Hindlimb muscle (tissue), 1 donor: Measurements from ENCODE around the gene GADD45G. TPM values are rescaled to one million over a fixed set of nuclear protein-coding genes. Genes with fewer than 3 reads are reported as not detected.
A peak's percentile ranks its signal among the peaks of the same experiment; 100 is the strongest.

Experiments
- DNase-seq: peaks from one replicate; pipeline ENCODE4 v3.0.0-alpha.2; 2013
- polyA plus RNA-seq: library from polyadenylated mRNA; unstranded; fragments of 120-200 nt; gene quantifications from one replicate; pipeline ENCODE4 v1.2.1, GENCODE V29; 2013; ENCODE audit not compliant: insufficient read length

GADD45G gene, protein sequence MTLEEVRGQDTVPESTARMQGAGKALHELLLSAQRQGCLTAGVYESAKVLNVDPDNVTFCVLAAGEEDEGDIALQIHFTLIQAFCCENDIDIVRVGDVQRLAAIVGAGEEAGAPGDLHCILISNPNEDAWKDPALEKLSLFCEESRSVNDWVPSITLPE
- polyA plus RNA-seq = 14.3 TPM

DNA sequence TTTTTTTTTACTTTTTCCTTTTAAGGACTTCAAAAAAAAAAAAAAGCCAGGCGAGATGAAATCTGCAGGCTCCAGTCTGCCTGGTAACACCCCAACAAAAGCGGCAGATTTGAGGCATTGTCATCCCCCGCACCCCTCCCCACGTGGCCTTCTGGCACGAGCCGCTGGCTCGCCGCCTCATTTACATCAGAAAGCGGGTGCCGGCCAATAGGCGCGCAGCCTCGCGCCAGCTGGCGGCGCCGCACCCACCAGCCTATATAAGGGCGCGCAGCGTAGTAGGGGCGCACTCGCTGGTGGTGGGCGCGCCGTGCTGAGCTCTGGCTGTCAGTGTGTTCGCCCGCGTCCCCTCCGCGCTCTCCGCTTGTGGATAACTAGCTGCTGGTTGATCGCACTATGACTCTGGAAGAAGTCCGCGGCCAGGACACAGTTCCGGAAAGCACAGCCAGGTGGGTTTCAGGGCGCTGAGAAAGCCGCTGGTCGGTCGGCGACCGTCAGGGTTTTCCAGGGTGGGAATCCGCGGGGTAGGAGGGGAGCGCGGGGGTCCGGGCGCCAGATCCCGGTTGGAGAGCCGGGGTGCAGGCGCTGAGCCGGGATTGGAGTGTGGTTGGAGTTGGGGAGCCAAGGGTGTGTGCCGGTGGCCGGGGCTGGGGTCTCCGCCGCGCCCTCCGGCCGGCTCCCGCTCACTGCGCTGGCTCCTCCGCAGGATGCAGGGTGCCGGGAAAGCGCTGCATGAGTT lies at the start of gene GADD45G:
Gene GADD45G (plus strand): TSS at position 284 of the 736 bp plus-strand sequence. CDS start 110 bp downstream, at position 394.
- peak; percentile 84 for DNase-seq

DNA sequence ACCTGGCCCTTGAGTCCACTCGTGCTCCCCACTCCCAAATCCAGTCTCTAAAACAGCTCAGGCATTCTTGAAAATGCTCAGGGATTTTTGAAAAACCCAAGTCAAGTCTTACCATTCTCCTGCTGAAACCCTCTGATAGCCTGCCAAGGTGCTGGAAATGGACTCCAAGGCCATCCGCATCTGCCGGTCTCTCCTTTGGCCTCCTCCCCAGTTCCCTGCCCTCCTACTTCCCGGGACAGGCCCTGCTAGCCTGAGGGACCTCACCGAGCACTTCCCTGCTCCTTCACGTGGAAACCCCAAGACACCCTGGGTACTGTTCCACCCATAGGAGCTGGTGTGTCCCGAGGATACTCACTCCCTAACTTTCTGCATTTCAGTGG lies 49.8 kb upstream of the GADD45G start:
- DNase-seq = no peak

DNA sequence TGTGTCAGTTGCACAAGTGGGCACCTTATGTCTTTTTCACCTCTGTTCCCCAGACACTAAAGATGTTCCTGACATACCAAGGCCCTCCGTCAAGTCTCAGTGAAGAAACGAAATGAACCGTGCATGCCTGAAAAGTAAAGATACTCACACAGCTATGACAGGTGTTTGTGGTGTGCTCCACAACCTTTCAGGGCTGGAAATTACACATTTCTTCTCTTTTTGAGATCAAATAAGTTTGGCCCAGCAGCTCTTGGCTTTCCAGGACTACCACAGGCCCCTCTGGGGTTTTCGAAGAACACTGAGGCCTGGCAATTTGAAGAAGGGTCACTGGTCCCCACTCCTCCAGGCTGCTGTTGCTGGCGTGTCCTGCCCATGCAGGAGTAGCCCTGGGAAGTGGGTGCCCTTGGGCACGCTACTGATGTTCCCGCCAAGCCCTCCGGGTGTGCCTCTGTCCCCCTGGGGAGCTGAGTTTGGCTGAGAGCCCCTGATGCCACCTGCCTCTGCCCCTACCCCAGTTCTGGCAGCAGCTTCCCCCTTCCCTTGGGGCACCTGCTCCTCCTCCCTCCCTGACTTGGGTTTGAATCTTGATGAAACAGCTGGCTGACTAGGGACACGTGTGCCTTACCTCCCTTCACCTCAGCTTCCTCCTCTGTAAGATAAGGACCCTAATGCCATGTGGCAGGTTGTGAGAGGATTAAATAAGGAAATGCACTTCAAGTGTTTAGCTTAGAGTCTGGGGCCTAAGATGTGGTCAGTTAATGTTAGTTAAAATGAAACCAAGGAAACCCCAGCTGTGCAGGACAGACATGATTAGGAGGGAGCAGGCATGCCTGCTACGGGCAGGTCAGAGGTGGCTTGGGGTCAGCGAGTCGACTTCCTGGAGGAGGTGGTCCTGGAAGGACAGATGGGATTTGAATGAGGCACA lies 49.1 kb upstream of the GADD45G start:
- DNase-seq = no peak

DNA sequence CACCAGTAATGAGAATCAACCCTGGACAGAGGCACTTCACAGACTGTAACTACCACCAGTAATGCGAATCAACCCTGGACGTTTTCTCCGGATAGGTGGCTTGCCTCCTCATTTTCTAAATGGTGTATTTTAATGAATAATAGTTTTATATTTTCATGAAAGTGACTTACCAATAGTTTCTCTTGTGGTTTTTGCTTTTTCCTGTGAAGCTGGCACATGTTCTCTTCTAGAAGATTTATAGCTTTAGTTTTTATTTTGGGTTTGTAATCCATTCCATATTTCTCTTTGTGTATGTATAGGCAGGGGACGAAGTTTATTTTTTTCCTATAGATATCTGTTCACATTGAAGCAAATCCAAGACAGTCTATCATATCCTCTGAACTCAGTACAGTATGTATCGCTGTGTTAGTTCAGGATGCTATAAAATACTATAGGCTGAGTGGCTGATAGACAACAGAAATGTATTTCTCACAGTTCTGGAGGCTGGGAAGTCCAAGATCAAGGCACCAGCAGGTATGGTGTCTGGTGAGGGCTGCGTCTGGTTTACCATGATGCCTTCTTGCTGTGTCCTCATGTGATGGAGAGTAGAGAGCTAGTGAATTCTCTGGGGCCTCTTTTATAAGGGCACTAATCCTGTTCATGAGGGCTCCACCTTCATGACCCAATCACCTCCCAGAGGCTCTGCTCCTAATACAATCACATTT lies 46.5 kb upstream of the GADD45G start:
- no peak for DNase-seq

DNA sequence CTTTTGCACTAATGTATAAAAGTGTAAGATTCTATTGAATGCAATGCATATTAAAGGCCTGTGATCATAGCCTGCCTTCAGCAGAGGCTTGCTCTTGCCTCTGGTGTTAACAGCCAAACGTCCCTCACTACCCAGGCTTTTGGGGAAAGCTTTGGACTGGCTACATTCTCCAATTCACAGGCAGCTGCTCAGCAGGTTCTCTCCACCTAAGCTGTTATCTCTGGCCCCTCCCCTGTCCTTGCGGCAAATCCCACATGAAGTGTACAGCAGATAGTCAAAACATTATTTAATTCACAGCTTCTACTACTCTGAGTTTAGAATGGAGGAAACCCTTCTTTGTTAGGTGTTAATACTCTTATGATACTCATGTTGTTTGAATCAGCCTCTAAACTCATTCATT lies 45.9 kb upstream of the GADD45G start:
- no peak for DNase-seq

DNA sequence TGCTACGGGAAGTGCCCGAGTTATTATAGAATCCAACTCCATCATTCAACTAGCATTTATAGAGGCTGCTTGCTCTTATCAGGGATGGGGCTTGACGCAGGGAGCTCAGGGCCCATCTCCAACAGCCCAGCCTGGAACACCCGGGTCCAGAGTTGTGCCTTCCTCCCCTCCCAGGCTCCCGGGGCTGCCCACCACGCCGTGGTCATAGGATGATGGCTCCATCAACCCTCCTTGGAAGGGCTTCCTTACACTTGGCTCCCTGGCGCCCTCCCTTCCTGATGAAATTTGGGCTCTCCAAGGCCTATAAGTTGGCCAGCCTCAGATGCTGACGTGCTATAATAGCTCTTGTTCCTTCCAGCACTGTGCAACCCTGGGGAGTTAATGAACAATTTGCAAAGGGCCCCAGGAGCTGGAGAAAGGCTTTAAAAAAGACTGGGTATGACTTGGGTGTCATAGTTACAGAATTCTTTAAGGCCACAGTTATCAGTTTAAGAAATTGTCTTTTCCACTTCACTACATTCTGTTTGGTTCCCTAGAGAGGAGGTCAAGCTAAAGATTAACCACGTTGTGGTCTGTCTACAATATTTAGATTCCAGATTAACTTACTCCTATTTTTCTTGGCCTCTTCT lies 42.5 kb upstream of the GADD45G start:
- DNase-seq = no peak

DNA sequence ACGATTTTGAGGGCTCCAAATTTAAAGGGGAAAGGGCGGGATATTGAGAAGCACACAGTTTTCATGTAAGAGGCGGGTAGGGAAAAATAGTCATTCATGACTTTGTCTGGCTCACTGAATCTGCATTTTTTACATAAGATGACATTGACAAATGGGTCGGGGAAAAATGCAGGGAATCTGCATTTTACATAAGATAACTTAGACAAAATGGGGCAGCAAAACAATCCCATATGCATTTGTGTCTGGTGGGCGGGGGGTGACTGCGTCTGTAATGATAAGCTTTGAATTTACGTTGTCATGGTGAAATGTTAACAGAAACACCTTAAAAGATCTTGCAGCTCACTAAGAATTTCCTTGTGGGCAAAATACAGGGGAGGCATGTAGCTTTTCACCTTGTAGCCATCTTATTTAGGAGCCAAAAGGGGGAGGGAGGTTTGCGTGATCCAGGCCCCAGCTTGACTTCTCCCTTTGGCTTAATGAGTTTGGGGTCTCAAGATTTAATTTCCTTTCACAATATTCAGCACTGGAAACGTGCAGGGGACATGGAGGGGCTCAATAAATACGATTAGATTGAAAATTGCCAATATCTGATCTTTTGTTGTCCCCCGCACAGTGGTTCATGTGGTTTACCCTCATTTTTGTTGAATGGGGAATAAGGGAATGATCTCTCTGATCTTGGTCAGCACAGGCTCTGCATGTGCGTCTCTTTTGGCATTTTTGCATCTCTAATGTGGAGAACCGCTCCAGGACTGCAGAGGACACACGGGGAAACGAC lies 41.1 kb upstream of the GADD45G start:
- DNase-seq = no peak

DNA sequence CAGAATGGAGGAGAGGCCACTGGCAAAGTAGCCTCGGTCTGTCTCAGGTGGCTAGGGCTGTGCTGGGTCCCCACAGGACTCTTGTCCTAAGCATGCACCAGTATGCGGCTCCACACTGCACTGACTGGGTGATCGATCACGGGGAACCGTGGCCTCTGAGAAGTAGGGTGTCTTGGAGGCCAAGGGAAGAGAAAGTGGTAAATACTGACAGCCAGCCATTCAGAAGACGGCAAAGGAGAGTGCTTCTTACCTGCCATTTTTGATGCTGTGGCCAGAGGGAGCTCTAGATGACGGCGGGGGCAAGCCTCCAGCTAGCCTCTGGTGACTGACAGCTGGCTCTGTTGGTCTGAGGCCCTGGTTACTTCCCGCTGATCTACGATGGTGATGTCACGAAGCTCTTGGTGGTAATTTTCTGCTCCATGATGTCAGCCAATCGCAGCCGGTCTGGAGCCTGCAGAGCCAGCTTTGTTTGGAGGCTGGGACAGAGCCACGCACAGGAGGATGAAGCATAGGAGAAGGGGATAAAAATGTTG lies 40.4 kb upstream of the GADD45G start:
- DNase-seq = no peak

DNA sequence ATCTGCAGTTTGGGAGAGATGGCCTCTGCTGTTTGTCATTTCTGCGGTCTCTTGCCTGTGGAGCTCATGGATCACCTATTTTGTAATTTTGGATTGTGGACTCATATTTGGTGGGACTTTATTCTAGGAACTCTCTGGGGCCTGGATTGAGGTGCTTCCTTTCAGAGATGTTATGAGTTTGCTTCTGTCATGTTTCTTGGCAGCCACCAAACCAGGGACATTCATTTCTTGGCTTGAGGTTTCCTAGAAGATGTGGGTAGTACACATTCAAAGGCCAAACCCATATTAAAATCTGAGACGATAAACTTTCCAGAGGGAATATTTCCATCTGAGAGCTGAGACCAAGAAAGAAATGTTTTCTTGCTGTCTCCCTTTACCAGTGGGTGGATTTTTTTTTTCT lies 37.2 kb upstream of the GADD45G start:
- DNase-seq = no peak

DNA sequence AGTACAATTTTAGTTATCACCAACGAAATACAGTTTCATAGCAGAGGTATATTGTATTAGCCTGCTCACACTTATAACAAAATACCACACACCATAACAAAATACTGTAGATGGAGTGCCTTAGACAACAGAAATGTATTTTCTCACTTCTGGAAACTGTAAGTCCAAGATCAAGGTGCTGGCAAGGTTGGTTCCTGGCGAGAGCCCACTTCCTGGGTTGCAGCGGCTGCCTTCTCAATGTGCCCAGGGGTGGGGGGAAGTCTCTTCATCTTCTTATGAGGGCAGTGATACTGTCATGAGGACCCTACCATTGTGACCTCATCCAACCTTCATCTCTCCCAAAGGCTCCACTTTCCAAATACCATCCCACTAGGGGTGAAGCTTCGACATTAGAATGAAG lies 30.5 kb upstream of the GADD45G start:
- no peak for DNase-seq

DNA sequence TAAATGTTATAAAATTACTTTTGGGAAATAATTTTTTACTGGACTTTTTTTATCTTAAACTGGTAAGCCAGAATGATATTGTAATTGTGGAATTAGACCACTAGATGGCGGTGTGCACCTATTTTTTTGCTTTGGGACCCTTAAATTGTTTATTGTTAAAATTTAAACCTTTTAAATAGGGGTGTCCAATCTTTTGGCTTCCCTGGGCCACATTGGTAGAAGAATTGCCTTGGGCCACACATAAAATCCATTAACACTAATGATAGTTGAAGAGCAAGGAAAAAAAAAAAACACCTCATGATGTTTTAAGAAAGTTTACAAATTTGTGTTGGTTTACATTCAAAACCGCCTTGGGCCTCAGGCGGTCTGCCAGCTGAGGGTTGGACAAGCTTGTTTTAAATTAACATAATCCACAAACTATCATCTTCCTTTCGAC lies 28.4 kb upstream of the GADD45G start:
- DNase-seq = no peak

DNA sequence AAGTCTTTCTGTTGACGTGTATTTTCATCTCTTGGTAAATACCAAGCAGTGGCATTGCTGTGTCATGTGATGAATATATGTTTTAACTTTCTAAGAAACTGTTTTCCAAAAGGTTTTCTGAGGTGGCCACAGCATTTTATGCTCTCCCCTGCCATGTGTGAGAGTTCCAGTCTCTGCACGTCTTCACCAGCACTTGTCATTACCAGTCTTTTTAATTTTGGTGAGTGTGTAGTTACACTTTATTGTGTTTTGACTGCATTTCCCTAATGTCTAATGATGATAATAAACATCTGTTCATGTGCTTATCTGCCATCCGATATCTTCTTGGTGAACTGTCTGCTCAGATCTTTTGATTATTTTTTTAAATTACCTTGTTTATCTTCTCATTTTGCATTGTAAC lies 27.4 kb upstream of the GADD45G start:
- DNase-seq = no peak

DNA sequence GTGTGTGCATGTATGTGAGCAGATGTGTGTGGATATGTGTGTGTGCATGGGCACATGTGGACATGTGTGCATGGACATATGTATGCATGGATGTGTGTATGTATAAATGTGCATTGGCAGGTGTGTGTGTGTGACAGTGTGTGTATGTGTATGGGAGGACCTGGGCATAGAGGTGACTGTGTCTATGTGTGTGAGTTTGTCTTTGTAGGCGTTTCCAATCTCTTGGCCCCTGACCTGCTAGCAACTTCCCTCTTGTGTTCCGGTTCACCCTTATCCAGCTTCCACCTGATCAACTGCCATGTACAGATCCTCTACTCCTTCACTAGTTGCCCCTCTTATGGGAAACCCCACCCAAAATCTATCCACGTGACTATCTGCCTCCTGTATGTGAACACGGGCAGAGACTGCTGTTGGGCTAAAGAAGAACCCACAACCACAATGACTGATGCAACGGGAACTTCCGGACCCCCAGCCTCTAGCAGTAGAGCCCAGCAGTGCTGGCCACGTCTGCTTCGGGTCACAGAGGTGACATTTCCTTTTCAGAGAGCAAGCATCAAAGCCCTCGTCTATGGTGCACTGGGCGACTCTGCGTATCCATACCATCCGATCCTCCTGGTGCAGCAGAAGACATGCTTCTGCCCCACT lies 24.9 kb upstream of the GADD45G start:
- DNase-seq = no peak

DNA sequence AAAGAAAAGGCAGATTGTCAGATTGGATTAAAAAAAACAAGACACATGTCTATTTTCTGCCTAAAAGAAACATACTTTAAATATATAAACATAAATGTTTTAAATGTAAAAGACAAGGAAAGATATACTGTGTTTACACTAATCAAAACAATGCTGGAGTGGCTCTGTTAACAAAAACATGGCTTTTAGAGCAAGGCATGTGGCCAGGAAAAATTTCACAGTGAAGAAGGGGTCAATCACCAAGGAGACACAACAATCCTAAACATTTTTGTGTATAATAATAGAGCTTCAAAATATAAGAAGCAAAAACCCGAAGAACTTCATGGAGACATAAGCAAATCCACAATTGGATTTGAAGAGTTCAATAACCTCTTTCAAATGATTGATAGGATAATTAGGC lies 18.5 kb upstream of the GADD45G start:
- DNase-seq = no peak

DNA sequence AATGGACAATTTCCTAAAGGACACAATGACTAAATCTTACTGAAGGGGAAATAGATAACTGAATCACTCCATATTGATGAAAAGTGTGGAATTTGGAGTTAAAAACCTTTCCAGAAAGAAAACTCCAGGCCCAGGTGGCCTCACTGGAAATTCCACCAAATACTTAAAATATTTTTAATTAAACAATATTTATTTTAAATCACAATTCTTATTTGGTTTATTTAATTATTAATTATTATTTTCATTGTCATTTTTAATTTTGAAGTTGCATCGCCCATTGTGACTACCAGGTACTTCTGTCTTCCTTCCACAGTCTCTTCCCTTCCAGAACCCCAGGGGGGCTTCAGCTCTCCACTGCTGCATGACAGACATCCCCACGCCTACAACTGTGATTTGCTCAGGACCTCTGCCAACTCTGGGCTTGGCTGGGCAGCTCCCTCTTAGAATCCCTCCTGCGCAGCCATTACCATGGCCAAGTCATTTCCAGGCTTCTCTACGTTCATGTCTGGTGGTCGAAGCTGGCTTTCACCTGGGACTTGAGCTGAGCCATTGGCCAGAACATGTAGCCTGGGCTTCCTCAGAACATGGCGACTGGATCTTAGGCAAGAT lies 16.4 kb upstream of the GADD45G start:
- DNase-seq = no peak

DNA sequence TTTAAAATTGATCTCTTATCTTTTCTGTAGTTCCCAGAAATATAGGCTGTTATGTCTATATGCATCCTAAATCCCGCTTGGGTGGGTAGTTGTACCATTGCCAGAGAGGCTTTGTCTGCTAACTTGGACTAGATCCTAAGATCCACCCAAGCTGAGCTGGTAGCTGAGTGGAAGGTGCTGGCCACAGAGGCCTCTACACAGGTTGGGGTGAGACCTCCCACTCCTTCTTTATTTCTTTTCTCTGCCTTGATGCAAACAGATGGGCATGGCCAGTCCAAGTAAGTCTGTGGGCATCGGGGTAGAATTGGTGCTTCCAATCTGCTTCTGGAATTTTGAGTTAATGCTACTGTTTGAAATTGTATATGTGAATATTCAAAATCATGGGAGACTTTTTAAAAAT lies 14.4 kb upstream of the GADD45G start:
- DNase-seq = no peak

DNA sequence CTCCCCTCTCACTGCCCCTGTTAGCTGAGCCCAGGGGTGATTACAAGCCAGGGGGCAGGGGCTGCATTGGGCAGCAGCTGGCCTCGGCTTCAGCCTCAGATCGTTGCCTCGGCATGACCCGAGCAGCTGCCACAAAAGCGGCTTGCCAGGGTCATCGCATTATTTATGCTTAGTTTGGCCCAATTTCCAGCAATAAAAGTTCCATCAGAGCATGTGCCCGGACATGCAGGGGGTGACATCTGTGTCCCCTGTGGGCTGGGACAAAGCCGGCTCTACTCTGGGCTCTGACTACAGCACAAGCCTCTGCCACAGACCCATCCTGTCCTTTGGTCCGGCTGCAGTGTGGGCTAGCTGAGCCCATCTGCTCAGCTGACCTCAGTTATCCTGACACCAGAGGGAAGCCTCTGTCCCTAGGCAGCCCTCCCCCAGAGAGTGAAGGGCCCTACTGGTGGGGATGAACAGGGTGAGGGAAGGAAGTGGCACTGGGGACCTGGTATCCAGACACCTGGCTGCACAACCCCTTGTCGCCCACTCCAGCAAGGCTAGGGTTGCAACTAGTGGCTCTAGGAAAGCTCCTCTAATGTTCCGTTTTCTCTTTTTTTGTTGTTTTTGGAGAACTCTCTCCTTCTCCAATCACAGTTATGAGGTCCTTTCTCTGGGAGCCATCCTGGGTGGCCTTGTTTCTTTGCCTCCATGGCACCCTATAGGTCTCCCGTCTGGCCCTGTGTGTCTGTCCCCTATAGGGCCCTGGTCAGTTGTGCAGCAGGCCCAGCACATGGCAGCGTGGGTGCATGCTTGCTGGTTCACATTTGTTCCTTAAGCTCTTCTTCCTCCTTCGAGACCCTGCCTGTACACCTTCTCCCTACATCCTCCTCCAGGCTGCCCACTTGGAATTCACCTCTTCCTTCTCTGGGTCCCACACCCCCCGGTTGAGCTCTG lies 13.3 kb upstream of the GADD45G start:
- no peak for DNase-seq

DNA sequence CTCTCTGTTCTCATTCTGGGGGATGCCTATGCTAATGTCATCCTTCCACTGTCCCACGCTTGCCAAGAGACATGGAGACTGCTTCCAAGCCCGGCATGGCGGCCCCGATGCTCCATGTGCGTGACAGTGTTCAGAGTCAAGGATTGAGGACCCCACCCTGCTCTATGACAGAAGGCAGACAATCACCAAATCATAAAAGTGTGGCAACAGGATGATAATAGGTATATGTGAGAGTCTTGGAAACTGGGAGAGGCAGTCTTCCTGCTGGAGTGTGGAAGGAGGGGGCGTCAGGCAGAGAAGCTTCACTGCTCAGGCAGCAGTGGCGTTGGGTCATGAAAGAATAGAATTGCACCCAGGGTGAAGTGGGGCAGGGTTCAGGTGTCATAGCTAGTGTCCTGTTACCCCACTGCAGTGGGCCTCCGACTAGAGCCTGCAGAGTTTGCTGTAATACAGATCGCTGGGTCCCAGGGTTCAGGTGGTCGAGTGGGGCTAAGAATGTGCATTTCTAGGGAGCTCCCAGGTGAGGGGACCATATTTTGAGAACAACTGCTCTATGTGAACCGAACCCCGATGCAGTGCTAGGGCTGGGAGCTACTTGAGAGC lies 12.5 kb upstream of the GADD45G start:
- no peak for DNase-seq
